ENCODE data around the gene SHROOM1.
"Not testable (repeated sequence)": the region's sequence is repeated elsewhere in the genome, so short reads cannot be mapped to it uniquely, and the experiment has no call there.

The SHROOM1 gene

GRCh38 chr5:132824426-132824825, 6.0 kb downstream of the SHROOM1 start:
- DNase-seq, result no peak

GRCh38 chr5:132823481-132824050, 6.9 kb downstream of the SHROOM1 start:
- no peak for DNase-seq

DNA sequence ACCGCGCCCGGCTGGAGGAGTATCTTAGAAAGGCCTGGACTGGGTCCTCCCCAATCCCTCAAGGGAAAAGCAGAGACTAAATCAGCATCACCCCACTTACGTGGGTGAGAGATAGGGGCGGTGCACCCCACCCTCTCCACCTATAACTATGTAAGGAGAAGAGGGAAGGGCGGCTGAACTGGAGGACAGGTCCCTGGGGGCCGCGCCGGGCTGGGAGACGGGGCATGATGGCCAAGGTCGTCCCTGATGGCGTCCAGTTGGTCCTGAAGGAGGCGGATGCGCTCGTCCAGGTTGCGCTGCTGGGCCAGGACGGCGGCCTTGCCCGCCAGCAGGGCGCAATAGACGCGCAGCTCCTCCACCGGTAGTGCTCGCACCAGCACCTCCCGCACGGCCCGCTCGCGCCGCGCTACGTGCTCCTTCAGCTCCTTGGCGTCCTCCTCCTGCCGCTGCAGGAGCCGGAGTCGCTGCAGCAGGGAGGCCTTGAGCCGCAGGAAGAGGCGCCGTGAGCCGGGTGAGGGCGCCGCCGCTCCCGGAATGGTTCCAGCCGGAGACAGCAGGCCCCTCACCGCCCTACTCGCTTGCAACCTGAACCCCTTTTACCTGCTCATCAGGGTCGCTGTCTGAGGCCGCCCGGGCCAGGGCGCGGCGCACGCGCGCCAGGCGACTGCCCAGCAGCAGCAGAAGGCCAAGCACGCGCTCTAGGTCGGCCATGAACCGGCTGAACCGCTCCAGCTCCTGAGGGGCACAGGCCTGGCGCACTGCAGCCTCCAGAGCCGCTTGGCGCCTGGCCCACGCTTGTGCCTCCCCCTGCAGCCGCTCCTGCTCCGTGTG, 7.6 kb downstream of the SHROOM1 start:
- DNase-seq, result no peak

DNA sequence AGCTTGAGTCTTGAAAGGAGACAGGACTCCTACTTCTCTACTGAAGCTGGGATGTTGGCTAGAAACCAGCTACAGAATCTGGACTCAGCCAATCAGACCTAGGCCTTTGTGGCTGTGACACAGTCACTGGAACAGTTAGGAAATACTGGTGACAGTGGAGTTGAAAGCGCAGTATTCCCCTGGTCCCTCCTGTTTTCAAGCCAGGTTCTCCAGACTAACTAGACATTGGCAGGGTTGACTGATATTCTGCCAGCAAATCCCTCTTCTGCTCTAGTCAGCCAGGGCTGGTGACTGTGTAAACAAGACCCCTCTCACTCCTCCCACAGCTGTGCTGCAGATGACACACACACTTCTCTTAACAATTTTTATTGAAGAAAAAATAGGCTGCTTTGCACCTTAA, 8.7 kb downstream of the SHROOM1 start:
- no peak for DNase-seq

DNA sequence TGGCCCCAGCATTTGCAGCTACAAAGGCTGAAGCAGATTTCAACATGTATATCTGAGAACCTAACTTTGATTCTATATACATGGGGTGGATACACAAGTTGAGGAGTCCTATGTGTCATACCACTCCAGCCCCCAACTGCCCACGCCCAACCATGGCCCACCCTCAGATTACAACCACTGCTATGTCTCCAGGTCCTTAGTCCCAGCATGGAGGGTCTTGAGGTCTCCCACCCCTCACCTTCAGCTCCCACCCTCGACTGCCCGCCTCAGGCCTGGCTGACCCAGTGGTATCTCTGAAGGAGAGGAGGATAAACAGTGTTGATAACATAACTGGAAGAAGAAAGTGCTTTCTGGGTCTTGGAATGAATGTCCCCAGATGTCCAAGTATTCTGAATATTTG, 9.1 kb downstream of the SHROOM1 start:
- DNase-seq, result no peak

DNA sequence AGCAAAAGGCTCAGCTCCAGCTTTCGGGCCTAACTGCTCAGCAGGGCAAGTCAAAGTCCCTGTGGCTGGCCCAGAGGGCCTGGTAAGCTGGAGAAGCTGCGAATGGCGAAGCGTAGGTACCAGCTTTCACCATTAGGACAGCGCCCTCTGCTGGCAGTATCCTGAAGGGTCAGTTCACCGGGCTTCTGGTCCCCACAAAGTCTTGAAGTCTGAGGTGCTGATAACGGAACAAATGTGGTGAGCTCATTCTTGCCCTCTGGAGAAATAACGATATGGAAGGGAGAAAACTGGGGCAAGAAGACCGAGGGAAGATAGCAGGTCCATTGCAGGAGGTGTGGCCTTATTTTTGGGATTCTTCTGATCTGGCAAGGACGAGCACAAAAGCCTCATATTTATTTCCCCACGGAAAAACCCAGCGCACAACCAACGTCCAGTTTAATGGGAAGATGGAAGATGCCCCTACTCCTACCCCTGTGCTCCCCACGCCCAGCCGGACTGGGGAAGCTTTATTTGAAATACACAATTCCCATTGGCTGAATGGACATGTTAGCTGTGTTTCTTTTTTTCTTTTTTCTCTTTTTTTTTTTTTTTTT, 10.2 kb downstream of the SHROOM1 start:
- peak; percentile 30 for DNase-seq

GRCh38 chr5:132819468-132819867, 11.0 kb downstream of the SHROOM1 start:
- no peak for DNase-seq

GRCh38 chr5:132817011-132817410, 13.4 kb downstream of the SHROOM1 start:
- no peak for DNase-seq

DNA sequence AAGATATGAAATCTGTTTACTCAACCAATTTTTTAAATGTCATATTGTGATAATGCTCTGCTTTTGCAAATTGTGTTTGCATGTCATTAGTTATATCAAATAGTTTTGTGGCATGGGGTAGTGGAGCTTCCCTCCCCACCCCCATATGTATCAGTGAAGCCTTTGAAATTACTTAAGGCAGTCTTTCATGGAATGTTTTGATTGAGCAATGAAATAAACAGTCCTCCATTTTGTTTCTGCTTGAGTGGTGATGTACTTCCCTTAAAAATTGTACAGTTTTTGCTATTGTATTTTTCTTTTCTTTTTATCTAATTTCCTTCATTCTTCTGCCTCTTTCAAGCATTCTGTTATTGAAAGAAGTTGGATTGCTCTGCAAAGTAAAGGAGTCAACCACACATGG, 13.9 kb downstream of the SHROOM1 start:
- DNase-seq, result no peak

- no peak for DNase-seq
These were observed 14.4 kb downstream of the SHROOM1 start for GRCh38 chr5:132816083-132816482.

DNA sequence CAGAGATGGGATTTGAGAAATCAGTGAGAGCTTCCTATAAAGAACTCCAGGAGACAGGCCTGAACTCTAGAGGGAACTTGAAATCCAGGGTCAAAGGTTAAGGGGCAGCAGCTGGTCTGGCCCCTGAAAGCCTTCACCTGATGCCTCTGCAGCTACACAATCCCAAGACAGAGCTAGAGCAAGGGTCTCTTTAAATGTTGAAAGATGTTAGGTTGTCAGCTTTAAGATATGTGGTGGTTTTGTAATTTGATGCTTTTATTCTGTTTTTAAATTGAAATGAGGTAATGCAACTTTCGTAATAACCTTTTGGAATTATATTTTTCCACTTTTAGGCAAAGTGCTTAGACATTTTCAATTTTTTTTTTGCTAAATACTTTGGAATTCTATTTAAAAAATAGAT, 15.0 kb downstream of the SHROOM1 start:
- DNase-seq, result no peak

GRCh38 chr5:132814503-132815294, 15.7 kb downstream of the SHROOM1 start:
- no peak for DNase-seq

- DNase-seq, result no peak
These were observed 16.6 kb downstream of the SHROOM1 start for GRCh38 chr5:132813599-132814502.

- DNase-seq, result no peak
These were observed 17.5 kb downstream of the SHROOM1 start, which contains the start of gene SOWAHA for GRCh38 chr5:132812781-132813598. TSS of gene SOWAHA (plus strand) at chr5:132813302. CDS start at chr5:132813622, 320 bp downstream.

DNA sequence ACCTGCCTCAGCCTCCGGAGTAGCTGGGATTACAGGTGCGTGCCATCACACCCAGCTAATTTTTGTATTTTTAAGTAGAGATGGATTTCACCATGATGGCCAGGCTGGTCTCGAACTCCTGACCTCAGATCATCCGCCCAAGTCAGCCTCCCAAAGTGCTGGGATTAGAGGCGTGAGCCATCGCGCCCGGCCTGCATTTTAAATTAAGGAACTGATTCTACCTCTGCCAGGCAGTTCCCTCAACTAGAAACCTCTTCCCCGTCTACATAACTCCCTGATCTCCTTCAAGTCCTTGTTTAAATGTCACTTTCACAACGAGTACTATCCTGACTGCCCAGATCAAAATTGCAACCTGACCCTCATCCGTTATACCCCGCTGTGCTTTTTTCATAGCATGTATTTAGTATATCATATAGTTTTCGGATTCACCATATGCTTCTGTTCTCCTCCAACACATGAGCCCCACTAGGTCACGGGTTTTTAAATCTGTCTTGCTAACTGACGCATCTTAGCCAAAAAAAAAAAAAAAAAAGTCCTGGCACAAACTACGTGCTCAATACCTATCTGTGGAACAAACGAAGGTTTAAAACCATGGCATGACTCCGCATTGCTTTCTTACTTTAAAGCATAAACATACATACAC, 18.2 kb downstream of the SHROOM1 start:
- DNase-seq, result no peak

DNA sequence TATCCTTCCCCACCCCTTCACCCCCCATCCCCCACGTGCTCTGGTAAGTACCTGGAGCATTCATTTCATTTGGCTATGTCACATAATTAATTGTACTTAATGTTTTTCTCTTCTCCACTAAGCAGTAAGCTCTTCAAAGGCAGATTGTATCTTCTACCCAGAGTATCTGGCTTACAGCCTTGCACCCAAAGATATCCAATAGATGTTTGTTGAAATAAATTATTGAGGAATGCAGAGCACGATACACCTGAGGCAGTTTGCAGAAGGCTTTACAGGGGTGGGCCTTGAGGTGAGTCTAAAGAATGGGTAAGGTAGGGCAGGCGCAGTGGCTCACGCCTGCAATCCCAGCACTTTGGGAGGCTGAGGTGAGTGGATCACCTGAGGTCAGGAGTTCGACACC, 19.8 kb downstream of the SHROOM1 start:
- no peak for DNase-seq

GRCh38 chr5:132808866-132809265, 21.6 kb downstream of the SHROOM1 start:
- no peak for DNase-seq

- DNase-seq, result no peak
These were observed 22.0 kb downstream of the SHROOM1 start for GRCh38 chr5:132808448-132808847.

DNA sequence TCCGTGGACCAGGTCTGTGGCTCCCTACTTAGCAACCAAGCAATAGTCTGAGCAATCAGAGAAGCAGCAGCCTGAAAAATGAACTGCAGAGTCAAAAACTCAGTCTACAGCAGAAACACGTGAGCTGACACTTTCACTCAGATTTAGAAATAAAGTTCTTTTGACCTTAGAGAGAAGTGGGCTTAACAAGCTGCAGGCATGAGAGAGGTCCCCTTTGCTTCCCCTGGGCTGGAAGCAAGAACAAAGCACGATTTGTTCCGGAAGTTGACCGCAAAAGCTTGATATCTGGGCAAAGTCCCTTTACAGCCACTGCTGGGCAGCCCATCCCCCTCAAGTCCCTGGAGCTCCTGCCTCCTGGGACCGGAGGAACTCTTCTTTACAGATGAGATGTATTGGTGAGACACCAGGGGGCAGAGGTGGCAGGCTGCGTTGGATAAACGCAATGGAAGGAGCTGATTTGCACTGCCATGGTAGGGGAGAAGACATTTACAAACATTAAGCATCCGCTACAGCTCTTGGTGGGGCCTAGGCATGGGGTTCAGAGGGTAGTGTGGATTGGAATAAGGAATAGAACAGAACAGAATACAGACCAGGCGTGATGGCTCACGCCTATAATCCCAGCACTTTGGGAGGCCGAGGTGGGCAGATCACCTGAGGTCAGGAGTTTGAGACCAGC, 23.1 kb downstream of the SHROOM1 start:
- no peak for DNase-seq

DNA sequence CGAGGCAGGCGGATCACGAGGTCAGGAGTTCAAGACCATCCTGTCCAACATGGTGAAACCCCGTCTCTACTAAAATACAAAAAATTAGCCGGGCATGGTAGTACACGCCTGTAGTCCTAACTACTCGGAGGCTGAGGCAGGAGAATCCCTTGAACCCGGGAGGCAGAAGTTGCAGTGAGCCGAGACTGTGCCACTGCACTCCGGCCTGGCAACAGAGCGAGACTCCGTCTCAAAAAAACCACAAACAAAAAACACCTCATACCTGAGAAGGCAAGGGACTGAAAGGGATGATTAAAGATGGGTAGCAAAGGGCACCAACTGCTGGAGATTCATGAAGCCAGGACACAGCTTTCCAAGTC, 23.7 kb downstream of the SHROOM1 start:
- not testable (repeated sequence) for DNase-seq

Data from NCI-H187 treated with DMSO at 0.1 percent for 48 hours (cell line).